ENCODE data around the gene TMEM132C.
"Not testable (repeated sequence)": the region's sequence is repeated elsewhere in the genome, so short reads cannot be mapped to it uniquely, and the experiment has no call there.

Gene TMEM132C

GRCh38 chr12:128474916-128475315, 207.9 kb downstream of the TMEM132C start:
- Histone ChIP-seq H3K79me2 (ENCODE audit: insufficient read depth, low read length) (no peaks in the 10 kb centered on the region), H3K4me2 (ENCODE audit: low read depth, low read length, poor library complexity, severe bottlenecking) (no peak overlapping the region), H3K27ac (ENCODE audit: low read depth, low read length) (no peak overlapping the region), H4K20me1 (ENCODE audit: low read depth, low read length) (no peaks in the 10 kb centered on the region), H3K4me3 (ENCODE audit: insufficient read depth, low read length, poor library complexity, severe bottlenecking) (no peak overlapping the region), H3K9me2 (replicated peaks; ENCODE audit: insufficient read depth, low read length) (no peaks in the 10 kb centered on the region), H3K9me3 (ENCODE audit: insufficient read depth, low read length) (no peaks in the 10 kb centered on the region), H3K27me3 (ENCODE audit: low read length) (no peaks in the 10 kb centered on the region), H3K36me3 (ENCODE audit: low read length) (no peaks in the 10 kb centered on the region), H2AFZ (ENCODE audit: low read depth, low read length, severe bottlenecking) (no peak overlapping the region), H3K9ac (ENCODE audit: low read length) (no peak overlapping the region), H3F3A (ENCODE audit: insufficient read depth) (no peaks in the 10 kb centered on the region)
- no peak for TF ChIP-seq EZH2phosphoT487 (conservative IDR thresholded peaks at IDR 0.05; ENCODE audit: low read length)
- TF ChIP-seq CTCF (IDR thresholded peaks at IDR 0.05; ENCODE audit: insufficient read depth, low read length, poor library complexity, severe bottlenecking) = no peak

GRCh38 chr12:128476266-128476665, 209.3 kb downstream of the TMEM132C start:
- Histone ChIP-seq H3K9me3 (ENCODE audit: insufficient read depth, low read length) (no peaks in the 10 kb centered on the region), H4K20me1 (ENCODE audit: low read depth, low read length) (no peaks in the 10 kb centered on the region), H3K79me2 (ENCODE audit: insufficient read depth, low read length) (no peaks in the 10 kb centered on the region), H3K27me3 (ENCODE audit: low read length) (no peaks in the 10 kb centered on the region), H2AFZ (ENCODE audit: low read depth, low read length, severe bottlenecking) (no peak overlapping the region), H3K4me3 (ENCODE audit: insufficient read depth, low read length, poor library complexity, severe bottlenecking) (no peak overlapping the region), H3K9ac (ENCODE audit: low read length) (no peak overlapping the region), H3K4me2 (ENCODE audit: low read depth, low read length, poor library complexity, severe bottlenecking) (no peak overlapping the region), H3F3A (ENCODE audit: insufficient read depth) (no peaks in the 10 kb centered on the region), H3K9me2 (replicated peaks; ENCODE audit: insufficient read depth, low read length) (no peaks in the 10 kb centered on the region), H3K27ac (ENCODE audit: low read depth, low read length) (no peak overlapping the region), H3K36me3 (ENCODE audit: low read length) (no peaks in the 10 kb centered on the region)
- TF ChIP-seq CTCF (IDR thresholded peaks at IDR 0.05; ENCODE audit: insufficient read depth, low read length, poor library complexity, severe bottlenecking) (no peak), EZH2phosphoT487 (conservative IDR thresholded peaks at IDR 0.05; ENCODE audit: low read length) (no peak)

GRCh38 chr12:128483526-128484255, 216.7 kb downstream of the TMEM132C start:
- no peak overlapping the region for H3K4me3 ChIP-seq (ENCODE audit: insufficient read depth, low read length, poor library complexity, severe bottlenecking)

GRCh38 chr12:128497376-128497775, 230.4 kb downstream of the TMEM132C start:
- not testable (repeated sequence) for H3K4me3 ChIP-seq (ENCODE audit: insufficient read depth, low read length, poor library complexity, severe bottlenecking); H3K79me2 ChIP-seq (ENCODE audit: insufficient read depth, low read length); H3K9me3 ChIP-seq (ENCODE audit: insufficient read depth, low read length); H2AFZ ChIP-seq (ENCODE audit: low read depth, low read length, severe bottlenecking); H3K27me3 ChIP-seq (ENCODE audit: low read length); H3K9ac ChIP-seq (ENCODE audit: low read length); H3K36me3 ChIP-seq (ENCODE audit: low read length); H4K20me1 ChIP-seq (ENCODE audit: low read depth, low read length); H3F3A ChIP-seq (ENCODE audit: insufficient read depth); H3K27ac ChIP-seq (ENCODE audit: low read depth, low read length); H3K4me2 ChIP-seq (ENCODE audit: low read depth, low read length, poor library complexity, severe bottlenecking); H3K9me2 ChIP-seq (replicated peaks; ENCODE audit: insufficient read depth, low read length)

More at GRCh38 chr12:128483526-128484255, 216.7 kb downstream of the TMEM132C start:
- no peak overlapping the region for H2AFZ ChIP-seq (ENCODE audit: low read depth, low read length, severe bottlenecking)
- H3F3A ChIP-seq (ENCODE audit: insufficient read depth) = no peaks in the 10 kb centered on the region
- no peak overlapping the region for H3K27ac ChIP-seq (ENCODE audit: low read depth, low read length)
- H4K20me1 ChIP-seq (ENCODE audit: low read depth, low read length) = no peaks in the 10 kb centered on the region
- H3K9ac ChIP-seq (ENCODE audit: low read length) = no peak overlapping the region
- no peaks in the 10 kb centered on the region for H3K27me3 ChIP-seq (ENCODE audit: low read length)
- no peaks in the 10 kb centered on the region for H3K9me2 ChIP-seq (replicated peaks; ENCODE audit: insufficient read depth, low read length)
- no peak for TF ChIP-seq EZH2phosphoT487 (conservative IDR thresholded peaks at IDR 0.05; ENCODE audit: low read length)
- no peak for TF ChIP-seq CTCF (IDR thresholded peaks at IDR 0.05; ENCODE audit: insufficient read depth, low read length, poor library complexity, severe bottlenecking)
- H3K9me3 ChIP-seq (ENCODE audit: insufficient read depth, low read length) = no peaks in the 10 kb centered on the region
- H3K79me2 ChIP-seq (ENCODE audit: insufficient read depth, low read length) = no peaks in the 10 kb centered on the region
- no peak overlapping the region for H3K4me2 ChIP-seq (ENCODE audit: low read depth, low read length, poor library complexity, severe bottlenecking)
- H3K36me3 ChIP-seq (ENCODE audit: low read length) = no peaks in the 10 kb centered on the region
